Activated CD4-positive, alpha-beta T cell treated with anti-CD3 and anti-CD28 coated beads for 36 hours (primary cell): ENCODE data around the gene CD300LF. TPM values are rescaled to one million over a fixed set of nuclear protein-coding genes. Genes with fewer than 3 reads are reported as not detected.

Experiments used
- ATAC-seq: fragments of 200-7000 bp; cut with Tn5 transposase; one replicate; pipeline ENCODE4 v1.10.0; 2021; ENCODE audit warnings: mild to moderate bottlenecking, moderate library complexity
- CTCF ChIA-PET: fragments of 350-600 bp; sonication (Branson Sonifier 250); formaldehyde crosslinking; loops from one replicate; lab custom pipeline; 2021; ENCODE audit warnings: antibody characterized with exemption; lab: Charles Lee
- POLR2A ChIA-PET: fragments of 350-600 bp; sonication (Branson Sonifier 250); formaldehyde crosslinking; loops from one replicate; lab custom pipeline; 2021; ENCODE audit warnings: antibody characterized with exemption, inconsistent platforms; lab: Charles Lee
- DNase-seq: peaks from one replicate; pipeline ENCODE4 v3.0.0-alpha.2; 2020
- H3K27ac Mint-ChIP-seq: one replicate; pipeline ENCODE4 v1.8.0; 2021; ENCODE audit warnings: mixed read lengths
- H3K27me3 Mint-ChIP-seq: one replicate; pipeline ENCODE4 v1.8.0; 2021; ENCODE audit warnings: mixed read lengths
- H3K36me3 Mint-ChIP-seq: one replicate; pipeline ENCODE4 v1.8.0; 2021; ENCODE audit warnings: low read depth, mixed read lengths
- H3K4me1 Mint-ChIP-seq: one replicate; pipeline ENCODE4 v1.8.0; 2021; ENCODE audit warnings: mixed read lengths
- H3K4me3 Mint-ChIP-seq: one replicate; pipeline ENCODE4 v1.8.0; 2021; ENCODE audit warnings: mild to moderate bottlenecking, moderate library complexity, mixed read lengths
- H3K9me3 Mint-ChIP-seq: one replicate; pipeline ENCODE4 v1.8.0; 2021; ENCODE audit warnings: low read depth, mixed read lengths
- intact Hi-C, 2 experiments: fragments of 100-400 bp; cut with DNase I in 1 of 2; cut with micrococcal nuclease in 1 of 2; formaldehyde crosslinking; loops; one replicate each; pipeline versions ENCODE4 v1.14.2 to v1.15.1; 2022 to 2024; cut with DNase I, micrococcal nuclease
- total RNA-seq, 2 experiments: library from RNA; stranded (reverse); gene quantifications; one replicate each; pipeline ENCODE4 v1.2.3, GENCODE V29; 2021

Gene CD300LF
- total RNA-seq, 2 experiments from 2014 or later = not detected

GRCh38 chr17:74671031-74671771 is 41.5 kb downstream of the CD300LF start:
- Mint-ChIP-seq H3K4me3 (no peak overlapping the region), H3K4me1 (no peaks in the 10 kb centered on the region), H3K36me3 (no peaks in the 10 kb centered on the region), H3K9me3 (no peaks in the 10 kb centered on the region), H3K27me3 (peaks cover 39% of the 10 kb centered on the region), H3K27ac (no peak overlapping the region)
- POLR2A ChIA-PET = interaction anchor here (0.6 kb wide), 1 partner anchor 576 kb away, joined by 3 read pairs; no protein-coding TSS in a partner anchor
- ATAC-seq (peak; percentile 94), DNase-seq (peak; percentile 88)
- CTCF ChIA-PET = interaction anchor here (0.8 to 2.9 kb wide), 4 partner anchors 11 to 71 kb away, joined by 4 to 21 read pairs (median 6); partner anchors contain the start of gene RAB37
- intact Hi-C loops = no loop called here

DNA sequence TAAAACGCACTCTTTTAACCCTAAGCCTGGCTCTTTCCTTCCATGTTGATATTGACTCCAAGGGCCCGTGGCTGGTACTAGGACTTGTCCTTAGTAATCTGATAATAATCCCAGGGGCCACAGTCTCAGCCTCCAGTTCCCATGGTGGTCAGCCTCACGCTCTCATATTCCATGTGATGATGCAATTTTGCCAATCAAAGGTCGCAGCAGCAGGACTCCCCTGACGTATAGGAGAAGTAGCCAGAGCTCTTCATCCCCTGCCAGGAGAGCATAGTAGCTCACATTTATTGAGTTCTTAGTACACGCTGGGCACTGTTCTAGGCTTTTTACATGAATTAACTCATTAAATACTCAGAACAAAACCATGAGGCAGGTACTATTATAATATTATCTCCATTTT is 42.4 kb downstream of the CD300LF start:
- POLR2A ChIA-PET = no interaction called here

GRCh38 chr17:74663561-74663960 is 49.2 kb downstream of the CD300LF start:
- H3K27ac Mint-ChIP-seq = no peak overlapping the region
- CTCF ChIA-PET = interaction anchor here (0.6 kb wide), 2 partner anchors 53 to 199 kb away, joined by 3 to 4 read pairs; no protein-coding TSS in a partner anchor
- DNase-seq (no peak), ATAC-seq (no peak)
- no peaks in the 10 kb centered on the region for H3K9me3 Mint-ChIP-seq
- intact Hi-C loops = no loop called here
- no peak overlapping the region for H3K4me3 Mint-ChIP-seq
- H3K4me1 Mint-ChIP-seq = no peaks in the 10 kb centered on the region
- peaks cover 19% of the 10 kb centered on the region for H3K27me3 Mint-ChIP-seq
- H3K36me3 Mint-ChIP-seq = no peaks in the 10 kb centered on the region
- POLR2A ChIA-PET = no interaction called here

More for the DNA sequence above, 42.4 kb downstream of the CD300LF start:
- Mint-ChIP-seq H3K36me3 (no peaks in the 10 kb centered on the region), H3K4me3 (no peak overlapping the region), H3K27ac (no peak overlapping the region), H3K27me3 (peaks cover 38% of the 10 kb centered on the region), H3K9me3 (no peaks in the 10 kb centered on the region), H3K4me1 (no peaks in the 10 kb centered on the region)
- ATAC-seq (no peak), DNase-seq (no peak)
- intact Hi-C loops = no loop called here
- CTCF ChIA-PET = interaction anchor here (0.7 to 2.9 kb wide), 5 partner anchors 10 to 290 kb away, joined by 3 to 21 read pairs (median 4); partner anchors contain the start of gene RAB37

- Mint-ChIP-seq H3K4me3 (no peak overlapping the region), H3K27ac (no peak overlapping the region), H3K4me1 (peaks cover 5% of the 10 kb centered on the region), H3K36me3 (no peaks in the 10 kb centered on the region), H3K9me3 (no peaks in the 10 kb centered on the region), H3K27me3 (peaks cover 16% of the 10 kb centered on the region)
- CTCF ChIA-PET = interaction anchor here (0.6 to 6.0 kb wide), 6 partner anchors 11 to 220 kb away, joined by 3 to 103 read pairs (median 4); partner anchors contain the start of gene RAB37
- ATAC-seq (no peak), DNase-seq (no peak)
- POLR2A ChIA-PET = no interaction called here
- intact Hi-C loops = no loop called here
These were observed 52.8 kb downstream of the CD300LF start for GRCh38 chr17:74659889-74660288.

- Mint-ChIP-seq H3K9me3 (no peaks in the 10 kb centered on the region), H3K36me3 (no peaks in the 10 kb centered on the region), H3K27ac (no peak overlapping the region), H3K4me1 (peaks cover 5% of the 10 kb centered on the region), H3K27me3 (peaks cover 16% of the 10 kb centered on the region), H3K4me3 (no peak overlapping the region)
- no peak for ATAC-seq
- ChIA-PET POLR2A (no interaction called here), CTCF (interaction anchor here (0.7 to 6.0 kb wide), 7 partner anchors 26 to 203 kb away, joined by 3 to 103 read pairs (median 13); partner anchors contain the start of gene RAB37)
- intact Hi-C loops = no loop called here
- no peak for DNase-seq
These were observed 54.1 kb downstream of the CD300LF start for GRCh38 chr17:74658620-74659019.

DNA sequence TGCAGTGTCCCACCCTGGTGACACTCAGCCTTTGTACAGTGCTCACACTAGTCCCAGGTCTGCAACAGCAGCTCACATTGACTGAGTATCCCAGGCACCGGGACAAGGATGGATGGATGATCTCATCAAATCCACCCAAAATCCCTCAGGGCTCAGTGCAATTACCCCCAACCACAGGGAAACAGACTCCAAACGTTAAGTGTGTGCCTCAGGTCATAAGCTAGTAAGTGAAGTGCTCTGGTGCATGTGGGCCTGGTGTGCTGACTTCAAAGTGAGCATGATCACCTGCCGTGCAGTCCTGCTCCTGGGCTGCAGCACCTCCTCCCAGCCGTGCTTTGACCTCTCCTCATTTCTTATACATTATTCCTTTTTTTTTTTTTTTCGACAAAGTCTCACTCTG is 58.0 kb downstream of the CD300LF start:
- Mint-ChIP-seq H3K27me3 (peaks cover 20% of the 10 kb centered on the region), H3K9me3 (no peaks in the 10 kb centered on the region), H3K4me3 (no peak overlapping the region), H3K4me1 (peaks cover 5% of the 10 kb centered on the region), H3K36me3 (no peaks in the 10 kb centered on the region), H3K27ac (no peak overlapping the region)
- ChIA-PET CTCF (interaction anchor here (0.7 to 6.0 kb wide), 3 partner anchors 10 to 118 kb away, joined by 4 to 103 read pairs (median 5); partner anchors contain the start of gene RAB37), POLR2A (no interaction called here)
- no peak for DNase-seq
- intact Hi-C loops = no loop called here
- ATAC-seq = no peak

DNA sequence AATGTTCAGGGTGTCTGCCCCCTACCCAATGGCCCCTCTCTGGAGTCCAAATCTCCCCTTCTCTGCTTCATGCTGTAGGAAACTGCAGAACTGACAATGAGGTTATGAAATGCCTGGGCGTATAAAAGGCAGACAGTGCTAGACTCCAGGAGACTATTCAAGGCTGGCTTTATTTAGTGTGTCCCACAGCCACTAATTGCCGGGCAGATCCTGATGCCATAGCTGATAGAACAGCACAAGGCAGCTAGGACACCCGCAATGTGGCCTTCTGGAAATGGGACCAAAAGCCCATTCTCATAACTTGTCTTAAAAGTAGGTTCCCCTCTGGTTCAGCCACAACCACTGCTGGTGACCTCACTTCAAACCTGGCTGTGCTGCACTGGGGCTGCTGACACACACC is 60.7 kb downstream of the CD300LF start:
- ChIA-PET POLR2A (no interaction called here), CTCF (interaction anchor here (0.7 kb wide), 1 partner anchor 13 kb away, joined by 3 read pairs; no protein-coding TSS in a partner anchor)

DNA sequence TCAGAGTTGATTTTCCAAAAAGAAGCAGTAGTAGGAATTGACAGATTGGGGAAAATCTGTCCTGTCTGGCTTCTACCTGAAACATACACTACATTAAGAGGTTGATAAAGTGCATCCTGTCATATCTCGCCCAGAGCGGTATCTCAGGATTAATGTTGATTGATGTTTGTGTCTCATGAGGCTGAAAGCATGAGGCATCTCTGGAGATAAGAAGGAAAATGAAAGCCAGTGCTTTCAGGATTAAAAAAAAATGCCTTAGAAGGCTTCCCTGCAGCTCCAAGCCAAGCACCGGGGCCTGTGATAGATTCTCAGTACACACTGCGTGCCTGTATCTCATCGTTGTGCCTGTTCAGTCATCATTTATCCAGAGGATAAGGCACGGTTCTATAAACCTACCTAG is 62.8 kb downstream of the CD300LF start:
- intact Hi-C loops = no loop called here

More for the DNA sequence above, 60.7 kb downstream of the CD300LF start:
- no peak for ATAC-seq
- no peak for DNase-seq
- H3K27me3 Mint-ChIP-seq = peaks cover 15% of the 10 kb centered on the region
- intact Hi-C loops = no loop called here
- H3K4me1 Mint-ChIP-seq = no peaks in the 10 kb centered on the region
- no peaks in the 10 kb centered on the region for H3K9me3 Mint-ChIP-seq
- H3K27ac Mint-ChIP-seq = no peak overlapping the region
- H3K36me3 Mint-ChIP-seq = no peaks in the 10 kb centered on the region
- no peak overlapping the region for H3K4me3 Mint-ChIP-seq

GRCh38 chr17:74647871-74648672 is 64.7 kb downstream of the CD300LF start:
- intact Hi-C loops = no loop called here
- Mint-ChIP-seq H3K4me3 (no peak overlapping the region), H3K27ac (no peak overlapping the region), H3K36me3 (no peaks in the 10 kb centered on the region), H3K9me3 (no peaks in the 10 kb centered on the region), H3K4me1 (no peaks in the 10 kb centered on the region), H3K27me3 (peaks cover 18% of the 10 kb centered on the region)
- ChIA-PET CTCF (interaction anchor here (0.7 to 2.1 kb wide), 4 partner anchors 9 to 123 kb away, joined by 3 to 13 read pairs (median 4); no protein-coding TSS in a partner anchor), POLR2A (no interaction called here)
- DNase-seq (no peak), ATAC-seq (no peak)

More for the DNA sequence above, 62.8 kb downstream of the CD300LF start:
- Mint-ChIP-seq H3K36me3 (no peaks in the 10 kb centered on the region), H3K9me3 (no peaks in the 10 kb centered on the region), H3K4me1 (no peaks in the 10 kb centered on the region), H3K4me3 (no peak overlapping the region), H3K27ac (no peak overlapping the region), H3K27me3 (peaks cover 17% of the 10 kb centered on the region)
- no peak for ATAC-seq
- POLR2A ChIA-PET = no interaction called here
- CTCF ChIA-PET = interaction anchor here (0.6 kb wide), 1 partner anchor 27 kb away, joined by 6 read pairs; no protein-coding TSS in a partner anchor
- no peak for DNase-seq

- DNase-seq (no peak), ATAC-seq (peak; percentile 36)
- H3K27me3 Mint-ChIP-seq = peaks cover 20% of the 10 kb centered on the region
- ChIA-PET CTCF (no interaction called here), POLR2A (no interaction called here)
- no peaks in the 10 kb centered on the region for H3K36me3 Mint-ChIP-seq
- intact Hi-C loops = loop anchor here in 1 of 2 experiments (1.0 kb wide), 1 partner anchor 80 kb away; no protein-coding TSS in a partner anchor
- no peak overlapping the region for H3K4me3 Mint-ChIP-seq
- H3K27ac Mint-ChIP-seq = no peak overlapping the region
- no peaks in the 10 kb centered on the region for H3K4me1 Mint-ChIP-seq
- H3K9me3 Mint-ChIP-seq = no peaks in the 10 kb centered on the region
These were observed 66.5 kb downstream of the CD300LF start for GRCh38 chr17:74646231-74646630.

- no peak overlapping the region for H3K4me3 Mint-ChIP-seq
- H3K27me3 Mint-ChIP-seq = peaks cover 17% of the 10 kb centered on the region
- no peaks in the 10 kb centered on the region for H3K9me3 Mint-ChIP-seq
- DNase-seq (no peak), ATAC-seq (no peak)
- H3K36me3 Mint-ChIP-seq = no peaks in the 10 kb centered on the region
- ChIA-PET CTCF (interaction anchor here (1.3 kb wide), 1 partner anchor 12 kb away, joined by 6 read pairs; no protein-coding TSS in a partner anchor), POLR2A (no interaction called here)
- H3K4me1 Mint-ChIP-seq = peaks cover 2% of the 10 kb centered on the region
- H3K27ac Mint-ChIP-seq = no peak overlapping the region
- intact Hi-C loops = no loop called here
These were observed 67.7 kb downstream of the CD300LF start for GRCh38 chr17:74645010-74645409.
